ENCODE measurements around the gene TMSB10. TPM values are rescaled to one million over a fixed set of nuclear protein-coding genes. Genes with fewer than 3 reads are reported as not detected.

The TMSB10 gene
- total RNA-seq, 1 donor from 2014 or later, result 5,953 TPM

GRCh38 chr2:84925724-84926376 lies 20.4 kb downstream of the TMSB10 start:
- peak; percentile 96 for TF ChIP-seq CTCF (IDR thresholded peaks at IDR 0.05; ENCODE audit: insufficient read depth, low read length, poor library complexity, severe bottlenecking)
- Histone ChIP-seq H3K4me3 (ENCODE audit: low read depth, low read length) (peak overlapping the region; percentile 33), H3K27me3 (ENCODE audit: control insufficient read depth, insufficient read depth, low read length) (no peaks in the 10 kb centered on the region), H3K36me3 (ENCODE audit: control insufficient read depth, insufficient read depth, low read length) (no peaks in the 10 kb centered on the region)
- peak; percentile 76 for DNase-seq (ENCODE audit: low read depth)

- Histone ChIP-seq H3K36me3 (ENCODE audit: control insufficient read depth, insufficient read depth, low read length) (no peaks in the 10 kb centered on the region), H3K27me3 (ENCODE audit: control insufficient read depth, insufficient read depth, low read length) (no peaks in the 10 kb centered on the region), H3K4me3 (ENCODE audit: low read depth, low read length) (no peak overlapping the region)
- no peak for TF ChIP-seq CTCF (IDR thresholded peaks at IDR 0.05; ENCODE audit: insufficient read depth, low read length, poor library complexity, severe bottlenecking)
- no peak for DNase-seq (ENCODE audit: low read depth)
Observed at GRCh38 chr2:84927275-84927627, 21.8 kb downstream of the TMSB10 start.

GRCh38 chr2:84931384-84931821 lies 25.9 kb downstream of the TMSB10 start:
- Histone ChIP-seq H3K4me3 (ENCODE audit: low read depth, low read length) (no peak overlapping the region), H3K27me3 (ENCODE audit: control insufficient read depth, insufficient read depth, low read length) (no peaks in the 10 kb centered on the region), H3K36me3 (ENCODE audit: control insufficient read depth, insufficient read depth, low read length) (no peaks in the 10 kb centered on the region)
- TF ChIP-seq CTCF (IDR thresholded peaks at IDR 0.05; ENCODE audit: insufficient read depth, low read length, poor library complexity, severe bottlenecking), result no peak
- no peak for DNase-seq (ENCODE audit: low read depth)

- TF ChIP-seq CTCF (IDR thresholded peaks at IDR 0.05; ENCODE audit: insufficient read depth, low read length, poor library complexity, severe bottlenecking), result no peak
- H3K27me3 ChIP-seq (ENCODE audit: control insufficient read depth, insufficient read depth, low read length), result no peaks in the 10 kb centered on the region
- no peak overlapping the region for H3K4me3 ChIP-seq (ENCODE audit: low read depth, low read length)
- no peaks in the 10 kb centered on the region for H3K36me3 ChIP-seq (ENCODE audit: control insufficient read depth, insufficient read depth, low read length)
- no peak for DNase-seq (ENCODE audit: low read depth)
Observed at GRCh38 chr2:84938194-84938879, 32.9 kb downstream of the TMSB10 start.

GRCh38 chr2:84939426-84940087 lies 34.1 kb downstream of the TMSB10 start:
- no peaks in the 10 kb centered on the region for H3K36me3 ChIP-seq (ENCODE audit: control insufficient read depth, insufficient read depth, low read length)
- H3K27me3 ChIP-seq (ENCODE audit: control insufficient read depth, insufficient read depth, low read length), result no peaks in the 10 kb centered on the region
- no peak for TF ChIP-seq CTCF (IDR thresholded peaks at IDR 0.05; ENCODE audit: insufficient read depth, low read length, poor library complexity, severe bottlenecking)
- DNase-seq (ENCODE audit: low read depth), result no peak
- H3K4me3 ChIP-seq (ENCODE audit: low read depth, low read length), result no peak overlapping the region
